ENCODE results near the gene SEPTIN11.

Gene SEPTIN11

GRCh38 chr4:76977113-76977512 is 27.6 kb downstream of the SEPTIN11 start:
- no peak for TF ChIP-seq MAX (IDR thresholded peaks at IDR 0.05)
- TF ChIP-seq FOXM1 (IDR thresholded peaks at IDR 0.05; ENCODE audit: borderline replicate concordance, low read depth) = no peak
- no peak for TF ChIP-seq YY1 (IDR thresholded peaks at IDR 0.05; ENCODE audit: low read depth)
- TF ChIP-seq TAF1 (IDR thresholded peaks at IDR 0.05; ENCODE audit: low read depth) = no peak
- no peak for TF ChIP-seq RAD21 (IDR thresholded peaks at IDR 0.05; ENCODE audit: low read depth)
- TF ChIP-seq TEAD4 (IDR thresholded peaks at IDR 0.05) = no peak
- no peak for TF ChIP-seq NFIC (IDR thresholded peaks at IDR 0.05)
- TF ChIP-seq REST (IDR thresholded peaks at IDR 0.05; ENCODE audit: low read depth) = no peak
- TF ChIP-seq CEBPB (IDR thresholded peaks at IDR 0.05) = no peak

- TF ChIP-seq USF1 (IDR thresholded peaks at IDR 0.05) (no peak), TAF1 (IDR thresholded peaks at IDR 0.05; ENCODE audit: low read depth) (no peak), TCF12 (IDR thresholded peaks at IDR 0.05; ENCODE audit: low read depth) (no peak), EP300 (IDR thresholded peaks at IDR 0.05; ENCODE audit: borderline replicate concordance) (no peak), TEAD4 (IDR thresholded peaks at IDR 0.05) (no peak), FOXM1 (IDR thresholded peaks at IDR 0.05; ENCODE audit: borderline replicate concordance, low read depth) (no peak), REST (IDR thresholded peaks at IDR 0.05; ENCODE audit: low read depth) (no peak), CEBPB (IDR thresholded peaks at IDR 0.05) (no peak), ZBTB7A (IDR thresholded peaks at IDR 0.05; ENCODE audit: low read depth) (no peak), NFIC (IDR thresholded peaks at IDR 0.05) (no peak), RAD21 (IDR thresholded peaks at IDR 0.05; ENCODE audit: low read depth) (no peak), YY1 (IDR thresholded peaks at IDR 0.05; ENCODE audit: low read depth) (no peak), MAX (IDR thresholded peaks at IDR 0.05) (no peak), CREB1 (IDR thresholded peaks at IDR 0.05; ENCODE audit: low read depth) (no peak)
Observed at GRCh38 chr4:76977736-76978350, 28.3 kb downstream of the SEPTIN11 start.

- TF ChIP-seq TEAD4 (IDR thresholded peaks at IDR 0.05) (no peak), TCF12 (IDR thresholded peaks at IDR 0.05; ENCODE audit: low read depth) (no peak), NFIC (IDR thresholded peaks at IDR 0.05) (no peak), USF1 (IDR thresholded peaks at IDR 0.05) (no peak), RAD21 (IDR thresholded peaks at IDR 0.05; ENCODE audit: low read depth) (no peak), FOXM1 (IDR thresholded peaks at IDR 0.05; ENCODE audit: borderline replicate concordance, low read depth) (no peak), EGR1 (IDR thresholded peaks at IDR 0.05) (no peak), YY1 (IDR thresholded peaks at IDR 0.05; ENCODE audit: low read depth) (no peak), CREB1 (IDR thresholded peaks at IDR 0.05; ENCODE audit: low read depth) (no peak), TAF1 (IDR thresholded peaks at IDR 0.05; ENCODE audit: low read depth) (no peak)
Observed at GRCh38 chr4:76979236-76979635, 29.7 kb downstream of the SEPTIN11 start.

GRCh38 chr4:76980261-76980660 is 30.7 kb downstream of the SEPTIN11 start:
- TF ChIP-seq ZBTB7A (IDR thresholded peaks at IDR 0.05; ENCODE audit: low read depth) = no peak

- no peak for TF ChIP-seq TAF1 (IDR thresholded peaks at IDR 0.05; ENCODE audit: low read depth)
- no peak for TF ChIP-seq TEAD4 (IDR thresholded peaks at IDR 0.05)
- TF ChIP-seq TCF12 (IDR thresholded peaks at IDR 0.05; ENCODE audit: low read depth) = no peak
- no peak for TF ChIP-seq EP300 (IDR thresholded peaks at IDR 0.05; ENCODE audit: borderline replicate concordance)
- no peak for TF ChIP-seq FOXM1 (IDR thresholded peaks at IDR 0.05; ENCODE audit: borderline replicate concordance, low read depth)
- TF ChIP-seq REST (IDR thresholded peaks at IDR 0.05; ENCODE audit: low read depth) = no peak
- TF ChIP-seq CEBPB (IDR thresholded peaks at IDR 0.05) = no peak
- no peak for TF ChIP-seq ZBTB7A (IDR thresholded peaks at IDR 0.05; ENCODE audit: low read depth)
- TF ChIP-seq RAD21 (IDR thresholded peaks at IDR 0.05; ENCODE audit: low read depth) = no peak
- no peak for TF ChIP-seq USF1 (IDR thresholded peaks at IDR 0.05)
- no peak for TF ChIP-seq CREB1 (IDR thresholded peaks at IDR 0.05; ENCODE audit: low read depth)
- TF ChIP-seq NFIC (IDR thresholded peaks at IDR 0.05) = no peak
- no peak for TF ChIP-seq MAX (IDR thresholded peaks at IDR 0.05)
- TF ChIP-seq EGR1 (IDR thresholded peaks at IDR 0.05) = no peak
- no peak for TF ChIP-seq YY1 (IDR thresholded peaks at IDR 0.05; ENCODE audit: low read depth)
Observed at GRCh38 chr4:76981644-76982043, 32.1 kb downstream of the SEPTIN11 start.
